Activated CD4-positive, CD25-positive, alpha-beta regulatory T cell treated with anti-CD3 and anti-CD28 coated beads, Interleukin-2, amount 50 U/mL, for 16 hours (primary cell): ENCODE data around the gene RASGRF1.

ENCODE experiments used
- DNase-seq: peaks from one replicate; pipeline ENCODE4 v3.0.0-alpha.2; 2020; ENCODE audit warnings: low read depth, low spot score

RASGRF1 gene

DNA sequence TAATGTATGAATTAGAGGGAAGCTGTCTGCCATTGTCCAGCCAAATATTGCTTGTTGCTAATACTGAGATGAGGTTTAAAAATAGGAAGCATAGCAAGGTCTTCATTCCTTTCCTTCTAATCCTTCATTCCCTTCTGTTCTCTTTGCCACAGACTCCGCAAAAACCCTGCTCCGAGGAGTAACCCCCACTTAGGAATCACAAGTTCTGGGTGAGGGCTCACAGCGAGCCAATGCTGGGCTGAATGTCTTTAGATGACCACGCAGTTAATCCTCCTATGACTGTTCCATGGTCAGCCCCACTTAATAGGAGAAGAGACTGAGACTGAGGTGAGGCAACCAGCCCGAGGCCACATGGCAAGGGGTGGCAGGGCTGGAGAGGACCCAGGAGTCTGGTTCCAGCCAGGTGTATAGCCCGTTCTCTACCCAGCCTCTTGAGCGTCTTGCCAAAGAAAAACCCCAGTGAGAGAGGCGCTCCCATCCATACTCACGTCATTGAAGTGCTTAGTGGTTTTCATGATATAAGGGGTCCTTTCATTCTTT, 100.8 kb downstream of the RASGRF1 start:
- no peak for DNase-seq

DNA sequence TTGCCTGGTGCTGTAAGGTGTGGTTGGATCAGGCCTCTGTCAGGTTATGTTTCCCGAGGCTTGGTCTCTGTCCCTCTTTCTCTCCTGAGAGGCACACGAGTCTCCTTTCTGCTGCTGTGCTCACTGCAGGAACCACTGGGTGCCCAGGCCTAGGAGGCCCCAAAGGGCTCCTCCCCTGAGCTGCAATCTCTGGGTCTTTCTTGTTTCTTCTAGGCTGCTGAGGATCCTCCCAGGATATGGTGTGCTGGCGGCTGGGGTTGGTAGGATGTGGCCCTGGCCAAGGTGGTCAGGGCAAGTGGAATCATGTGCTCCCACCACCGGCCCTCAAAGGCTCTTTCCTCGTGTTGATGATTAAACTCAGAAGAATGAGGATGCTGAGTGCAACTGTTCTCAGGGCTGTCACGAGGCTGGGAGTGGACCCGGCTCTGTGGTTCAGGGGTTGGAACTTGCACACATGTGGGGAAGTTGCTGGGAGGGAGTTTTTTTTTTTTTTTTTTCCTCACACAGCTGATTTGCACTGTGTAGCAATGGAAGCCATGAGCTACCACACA, 102.1 kb downstream of the RASGRF1 start:
- no peak for DNase-seq

- no peak for DNase-seq
Observed at GRCh38 chr15:78987556-78988360, 102.8 kb downstream of the RASGRF1 start.

DNA sequence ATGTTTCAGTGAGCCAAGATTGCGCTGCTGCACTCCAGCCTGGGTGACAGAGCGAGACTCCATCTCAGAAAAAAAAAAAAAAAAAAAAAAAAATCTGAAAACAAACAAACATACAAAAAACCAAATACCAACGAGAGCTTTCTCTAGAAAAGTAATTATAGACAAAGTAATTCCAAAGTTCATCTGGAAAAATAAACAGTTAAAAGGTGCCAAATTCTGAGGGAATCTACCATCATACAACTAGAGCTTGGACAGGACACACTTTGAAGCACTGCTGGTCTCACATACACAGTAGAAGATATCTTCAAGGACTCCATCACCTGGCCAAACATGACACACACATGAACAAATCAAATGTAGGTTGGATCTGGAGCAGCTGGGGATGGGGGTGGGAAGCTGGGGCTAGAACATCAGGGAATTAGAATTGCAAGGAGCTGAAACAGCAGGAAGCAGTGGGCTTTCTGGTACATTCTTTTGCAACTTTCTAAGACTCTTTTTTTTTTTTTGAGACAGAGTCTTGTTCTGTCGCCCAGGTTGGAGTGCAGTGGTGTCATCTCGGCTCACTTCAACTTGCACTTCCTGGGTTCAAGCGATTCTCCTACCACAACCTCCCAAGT, 104.6 kb downstream of the RASGRF1 start:
- no peak for DNase-seq

- no peak for DNase-seq
Observed at GRCh38 chr15:78984041-78984440, 106.5 kb downstream of the RASGRF1 start.

GRCh38 chr15:78983146-78983918, 107.2 kb downstream of the RASGRF1 start:
- DNase-seq = no peak

GRCh38 chr15:78982736-78983135, 107.8 kb downstream of the RASGRF1 start:
- no peak for DNase-seq

- DNase-seq = no peak
Observed at GRCh38 chr15:78981532-78982313, 108.9 kb downstream of the RASGRF1 start.

DNA sequence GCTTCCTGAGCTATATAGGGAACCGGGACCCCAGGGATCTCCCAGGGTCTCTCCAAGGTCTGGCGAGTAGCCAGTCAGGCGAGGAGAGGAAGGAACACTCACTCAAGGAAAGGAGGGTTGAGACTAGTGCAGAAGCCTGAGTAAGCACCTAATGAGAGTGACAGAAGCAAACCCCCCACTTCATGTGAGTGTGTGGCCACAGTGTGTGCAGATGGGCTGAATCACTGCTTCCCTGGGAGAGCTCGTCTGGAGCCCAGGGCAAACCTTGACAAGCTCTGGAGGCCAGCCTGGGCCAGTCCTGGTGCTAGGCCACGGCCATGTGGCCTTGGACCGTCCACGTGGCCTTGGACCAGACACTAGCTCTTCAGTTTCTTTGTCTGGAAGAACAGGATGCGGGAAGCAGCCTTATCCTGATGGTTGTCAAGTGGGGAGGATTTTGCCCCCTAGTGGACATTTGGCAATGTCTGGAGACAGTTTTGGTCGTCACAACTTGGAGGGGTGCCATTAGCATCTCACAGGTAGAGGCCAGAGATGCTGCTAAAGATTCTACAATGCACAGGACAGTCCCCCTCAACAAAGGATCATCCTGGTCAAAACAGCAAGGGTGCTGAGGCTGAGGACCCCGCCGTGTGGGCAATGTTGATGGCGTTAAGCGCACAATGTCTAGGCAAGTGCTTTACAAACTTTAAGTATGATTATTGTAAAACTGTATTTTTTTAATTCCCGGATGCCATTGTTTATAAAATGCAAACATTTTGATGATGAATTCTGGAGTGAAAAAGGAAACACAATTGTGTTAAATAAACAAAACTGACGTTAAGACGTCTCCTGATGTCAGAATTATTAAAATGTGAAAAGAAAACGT, 110.9 kb downstream of the RASGRF1 start:
- DNase-seq = no peak

- DNase-seq = no peak
Observed at GRCh38 chr15:78978601-78979179, 111.9 kb downstream of the RASGRF1 start.

DNA sequence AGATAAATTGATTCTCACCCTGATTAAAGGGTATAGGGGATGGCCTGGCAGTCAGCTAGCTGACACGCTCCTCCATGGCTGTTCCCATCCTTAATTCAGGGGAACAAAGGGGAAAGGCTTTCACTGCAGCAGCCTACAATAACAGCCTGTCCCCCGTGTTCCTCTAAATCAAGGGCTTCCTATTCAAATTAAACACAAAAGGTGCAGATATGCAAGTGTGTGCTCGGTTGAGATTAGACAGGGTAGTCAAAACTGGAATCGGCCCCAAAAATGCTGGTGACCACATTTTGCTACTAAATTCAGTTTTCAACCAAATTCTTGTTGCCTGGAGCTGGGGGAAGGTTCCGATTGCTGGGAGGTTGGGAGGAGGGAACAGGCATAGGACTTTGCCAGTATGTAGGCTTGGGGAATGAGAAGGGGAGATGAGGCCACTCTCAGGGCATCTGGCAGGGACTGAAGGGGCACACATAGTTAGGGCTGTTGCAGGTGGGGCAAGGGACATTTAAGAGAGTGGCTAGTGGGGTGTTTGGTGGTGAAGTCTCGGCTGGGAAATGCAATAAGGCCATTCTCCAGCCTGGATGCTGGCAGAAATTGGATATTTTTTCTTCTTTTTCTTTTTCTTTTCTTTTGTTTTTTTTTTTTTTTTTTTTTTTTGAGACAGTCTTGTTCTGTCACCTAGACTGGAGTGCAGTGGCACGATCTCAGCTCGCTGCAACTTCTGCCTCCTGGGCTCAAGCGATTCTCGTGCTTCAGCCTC, 112.8 kb downstream of the RASGRF1 start:
- no peak for DNase-seq

- no peak for DNase-seq
Observed at GRCh38 chr15:78977091-78977571, 113.4 kb downstream of the RASGRF1 start.

GRCh38 chr15:78976691-78977090, 113.9 kb downstream of the RASGRF1 start:
- no peak for DNase-seq

- DNase-seq = no peak
Observed at GRCh38 chr15:78974272-78974918, 116.2 kb downstream of the RASGRF1 start.

DNA sequence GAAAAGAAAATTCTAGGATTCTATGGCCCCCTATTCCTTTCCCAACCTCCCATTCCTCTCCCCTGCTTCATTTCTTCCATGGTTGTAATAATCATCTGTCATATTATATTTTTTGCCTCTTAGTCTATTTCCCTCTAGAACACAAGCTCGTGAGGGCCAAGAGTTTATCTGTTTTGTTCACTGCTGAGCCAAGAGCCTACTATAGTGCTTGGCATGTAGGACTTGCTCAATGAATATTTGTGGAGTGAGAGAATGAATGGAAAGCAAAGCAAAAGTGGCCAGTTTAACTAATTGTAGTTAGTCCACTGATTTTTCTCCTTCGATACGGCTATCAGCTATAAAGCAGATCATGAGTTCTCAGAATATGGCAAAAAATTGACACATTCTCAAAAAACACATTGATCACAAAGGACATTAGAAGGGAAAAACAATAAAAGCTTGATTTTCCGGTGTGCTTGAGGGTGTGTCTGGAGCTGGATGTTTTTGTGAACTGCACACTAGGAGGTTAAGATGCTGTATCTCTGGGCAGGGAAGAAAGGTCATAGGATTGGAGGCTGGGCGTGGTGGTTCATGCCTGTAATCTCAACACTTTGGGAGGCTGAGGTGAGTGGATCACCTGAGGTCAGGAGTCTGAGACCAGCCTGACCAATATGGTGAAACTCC, 120.8 kb downstream of the RASGRF1 start:
- DNase-seq = no peak

DNA sequence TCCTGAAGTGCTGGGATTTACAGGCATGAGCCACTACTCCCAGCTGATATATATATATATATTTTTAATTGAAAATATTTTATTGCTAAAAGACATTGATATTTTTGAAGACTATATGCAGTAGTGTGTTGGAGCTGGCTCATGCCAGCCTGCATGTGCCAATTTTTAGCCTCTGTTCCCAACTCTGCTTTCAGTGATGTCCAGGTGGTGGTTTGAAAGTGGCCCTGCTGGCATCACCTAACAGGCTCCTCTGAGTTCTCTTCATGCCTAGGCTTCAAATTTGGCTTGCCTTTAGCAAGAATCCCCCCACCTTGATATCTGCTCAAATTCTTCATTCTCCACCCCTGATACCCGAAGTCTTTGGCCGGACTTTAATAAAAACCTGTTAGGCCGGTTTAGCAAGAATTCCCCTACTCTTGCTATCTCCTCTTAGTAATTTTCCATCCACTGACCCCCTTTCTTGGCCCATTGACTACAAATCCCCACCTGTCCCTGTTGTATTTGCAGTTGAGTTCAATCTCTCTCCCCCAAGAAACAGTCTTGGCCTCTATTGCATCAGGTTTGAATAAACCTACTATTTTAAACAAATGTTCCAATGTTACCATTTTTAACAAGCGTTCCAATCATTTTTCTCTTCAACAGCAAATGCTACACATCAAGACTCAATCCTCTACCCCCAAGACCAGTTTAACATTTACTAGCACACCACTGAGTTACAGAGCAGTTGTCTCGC, 121.9 kb downstream of the RASGRF1 start:
- no peak for DNase-seq

DNA sequence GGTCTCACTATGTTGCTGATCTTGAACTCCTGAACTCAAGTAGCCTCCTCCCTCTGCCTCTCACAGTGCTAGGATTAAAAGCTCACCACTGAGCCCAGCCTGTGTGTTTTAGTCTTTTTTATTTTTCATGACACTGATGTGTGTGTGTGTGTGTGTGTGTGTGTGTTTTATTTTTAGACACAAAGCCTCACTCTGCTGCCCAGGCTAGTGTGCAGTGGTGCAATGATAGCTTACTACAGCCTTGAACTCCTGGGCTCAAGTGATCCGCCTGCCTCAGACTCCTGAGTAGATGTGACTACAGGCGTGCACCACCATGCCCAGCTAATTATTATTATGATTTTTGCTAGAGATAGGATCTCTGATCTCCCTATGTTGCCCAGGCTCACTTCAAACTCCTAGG, 122.5 kb downstream of the RASGRF1 start:
- DNase-seq = no peak
